ENCODE data around the gene ANO1. TPM values are rescaled to one million over a fixed set of nuclear protein-coding genes. Genes with fewer than 3 reads are reported as not detected.
"Not testable (repeated sequence)": the region's sequence is repeated elsewhere in the genome, so short reads cannot be mapped to it uniquely, and the experiment has no call there.

ANO1 gene
- polyA plus RNA-seq, 1 donor (not counting 4 experiments of a cell fraction or from before 2014, with no cell fraction given), result 45.2 TPM

DNA sequence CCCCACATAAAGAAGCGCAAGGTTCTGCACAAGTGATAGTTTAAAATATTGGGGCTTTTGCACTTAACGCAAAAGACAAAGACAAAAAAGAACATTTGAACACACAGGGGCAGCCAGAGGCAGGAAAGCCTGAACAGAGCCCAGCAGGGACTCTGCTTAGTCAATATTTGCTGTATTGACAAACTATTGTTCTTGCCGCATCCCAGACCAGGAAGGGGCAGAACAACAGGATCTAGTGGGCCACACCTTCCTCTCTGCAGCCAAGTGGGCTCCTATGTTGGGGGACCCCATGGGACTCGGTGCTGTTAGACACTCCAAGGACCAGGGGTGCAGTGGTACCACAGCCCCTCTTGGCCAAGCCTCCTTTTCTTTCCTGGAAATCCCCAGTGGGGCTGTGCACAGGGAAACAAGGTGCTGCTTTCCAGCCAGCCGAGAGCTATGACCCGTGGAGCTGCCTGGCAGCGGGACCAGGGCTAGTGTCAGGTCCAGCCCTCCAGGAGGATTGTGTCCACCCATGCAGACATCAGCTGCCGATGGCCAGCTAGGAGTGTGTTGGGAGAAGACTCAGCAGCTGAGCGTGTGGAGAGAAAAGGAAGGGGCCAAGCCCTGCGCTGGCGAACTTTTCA is 43.3 kb upstream of the ANO1 start:
- Histone ChIP-seq H3K9me1 (ENCODE audit: control insufficient read depth, extremely low read depth, insufficient read depth, low read length) (no peaks in the 10 kb centered on the region), H3K79me2 (ENCODE audit: control insufficient read depth, insufficient read depth, low read length) (no peaks in the 10 kb centered on the region), H3K9me3 (ENCODE audit: control insufficient read depth, low read depth, low read length) (peaks cover 24% of the 10 kb centered on the region), H3K36me3 (ENCODE audit: control insufficient read depth in 2 of 2, extremely low read depth in 1 of 2, insufficient read depth in 2 of 2, low read length in 2 of 2) (no peaks in the 10 kb centered on the region), H3K27me3 (ENCODE audit: control insufficient read depth, extremely low read depth, insufficient read depth, low read length) (no peaks in the 10 kb centered on the region), H3K4me3 (ENCODE audit: control insufficient read depth in 2 of 3, extremely low read depth in 1 of 3, insufficient read depth in 2 of 3, low read depth in 1 of 3, low read length in 3 of 3) (no peak overlapping the region), H3K4me2 (ENCODE audit: control insufficient read depth, extremely low read depth, insufficient read depth, low read depth, low read length) (no peak overlapping the region), H2AFZ (ENCODE audit: control insufficient read depth, low read length) (no peak overlapping the region), H3K27ac (ENCODE audit: control insufficient read depth, insufficient read depth, low read length) (no peak overlapping the region), H3K9ac (ENCODE audit: control insufficient read depth, extremely low read depth, insufficient read depth, low read length) (no peak overlapping the region), H3K4me1 (ENCODE audit: control insufficient read depth, extremely low read depth, insufficient read depth, low read length) (no peaks in the 10 kb centered on the region), H4K20me1 (ENCODE audit: control insufficient read depth, extremely low read depth, insufficient read depth, low read length) (no peaks in the 10 kb centered on the region)
- TF ChIP-seq, protein P1, sequence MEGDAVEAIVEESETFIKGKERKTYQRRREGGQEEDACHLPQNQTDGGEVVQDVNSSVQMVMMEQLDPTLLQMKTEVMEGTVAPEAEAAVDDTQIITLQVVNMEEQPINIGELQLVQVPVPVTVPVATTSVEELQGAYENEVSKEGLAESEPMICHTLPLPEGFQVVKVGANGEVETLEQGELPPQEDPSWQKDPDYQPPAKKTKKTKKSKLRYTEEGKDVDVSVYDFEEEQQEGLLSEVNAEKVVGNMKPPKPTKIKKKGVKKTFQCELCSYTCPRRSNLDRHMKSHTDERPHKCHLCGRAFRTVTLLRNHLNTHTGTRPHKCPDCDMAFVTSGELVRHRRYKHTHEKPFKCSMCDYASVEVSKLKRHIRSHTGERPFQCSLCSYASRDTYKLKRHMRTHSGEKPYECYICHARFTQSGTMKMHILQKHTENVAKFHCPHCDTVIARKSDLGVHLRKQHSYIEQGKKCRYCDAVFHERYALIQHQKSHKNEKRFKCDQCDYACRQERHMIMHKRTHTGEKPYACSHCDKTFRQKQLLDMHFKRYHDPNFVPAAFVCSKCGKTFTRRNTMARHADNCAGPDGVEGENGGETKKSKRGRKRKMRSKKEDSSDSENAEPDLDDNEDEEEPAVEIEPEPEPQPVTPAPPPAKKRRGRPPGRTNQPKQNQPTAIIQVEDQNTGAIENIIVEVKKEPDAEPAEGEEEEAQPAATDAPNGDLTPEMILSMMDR (optimal IDR thresholded peaks at IDR 0.05 in 1 of 3, IDR thresholded peaks at IDR 0.05 in 1 of 3, conservative IDR thresholded peaks at IDR 0.05 in 1 of 3; ENCODE audit: extremely low read depth in 1 of 3, insufficient read depth in 2 of 3, low read length in 3 of 3), result no peak
- no peak for TF ChIP-seq EZH2 (IDR thresholded peaks at IDR 0.05; ENCODE audit: low read length)
- dilution Hi-C loops (cut with MboI; ENCODE audit: extremely low pct_ligation_motif_present, low sequenced_read_pairs), result no loop called here
- DNase-seq (ENCODE audit: low read depth, low spot score), result no peak
- FAIRE-seq, result no peak

DNA sequence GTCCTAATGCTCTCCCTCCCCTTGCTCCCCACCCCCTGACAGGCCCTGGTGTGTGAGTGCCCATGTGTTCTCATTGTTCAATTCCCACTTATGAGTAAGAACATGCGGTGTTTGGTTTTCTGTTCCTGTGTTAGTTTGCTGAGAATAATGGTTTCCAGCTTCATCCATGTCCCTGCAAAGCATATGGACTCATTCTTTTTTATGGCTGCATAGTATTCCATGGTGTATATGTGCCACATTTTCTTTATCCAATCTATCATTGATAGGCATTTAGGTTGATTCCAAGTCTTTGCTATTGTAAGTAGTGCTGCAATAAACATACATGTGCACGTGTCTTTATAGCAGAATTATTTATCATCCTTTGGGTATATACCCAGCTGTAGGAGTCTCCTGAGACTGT is 42.5 kb upstream of the ANO1 start:
- H2AFZ ChIP-seq (ENCODE audit: control insufficient read depth, low read length); FAIRE-seq; H3K36me3 ChIP-seq (ENCODE audit: control insufficient read depth in 2 of 2, extremely low read depth in 1 of 2, insufficient read depth in 2 of 2, low read length in 2 of 2); H3K4me3 ChIP-seq (ENCODE audit: control insufficient read depth in 2 of 3, extremely low read depth in 1 of 3, insufficient read depth in 2 of 3, low read depth in 1 of 3, low read length in 3 of 3); H3K9me1 ChIP-seq (ENCODE audit: control insufficient read depth, extremely low read depth, insufficient read depth, low read length); H3K4me1 ChIP-seq (ENCODE audit: control insufficient read depth, extremely low read depth, insufficient read depth, low read length); H4K20me1 ChIP-seq (ENCODE audit: control insufficient read depth, extremely low read depth, insufficient read depth, low read length); DNase-seq (ENCODE audit: low read depth, low spot score); H3K4me2 ChIP-seq (ENCODE audit: control insufficient read depth, extremely low read depth, insufficient read depth, low read depth, low read length); dilution Hi-C loops (cut with MboI; ENCODE audit: extremely low pct_ligation_motif_present, low sequenced_read_pairs); H3K9ac ChIP-seq (ENCODE audit: control insufficient read depth, extremely low read depth, insufficient read depth, low read length); H3K27me3 ChIP-seq (ENCODE audit: control insufficient read depth, extremely low read depth, insufficient read depth, low read length); H3K79me2 ChIP-seq (ENCODE audit: control insufficient read depth, insufficient read depth, low read length); H3K27ac ChIP-seq (ENCODE audit: control insufficient read depth, insufficient read depth, low read length): not testable (repeated sequence)
- peaks cover 24% of the 10 kb centered on the region for H3K9me3 ChIP-seq (ENCODE audit: control insufficient read depth, low read depth, low read length)

All from keratinocyte (primary cell).